H1 (cell line): ENCODE measurements around the gene LDLRAD4. TPM values are rescaled to one million over a fixed set of nuclear protein-coding genes. Genes with fewer than 3 reads are reported as not detected.

ENCODE experiments used
- CTCF ChIA-PET: fragments of 300-600 bp; sonication (Branson Sonifier 250); formaldehyde crosslinking; loops from one replicate; lab custom pipeline; 2021; ENCODE audit not compliant: partially characterized antibody; lab: Charles Lee
- POLR2A ChIA-PET: fragments of 300-600 bp; sonication (Branson Sonifier 250); formaldehyde crosslinking; loops from one replicate; lab custom pipeline; 2021; ENCODE audit warnings: inconsistent platforms; ENCODE audit not compliant: partially characterized antibody; lab: Charles Lee
- DNase-seq, 2 experiments: peaks; one replicate each; pipeline versions ENCODE4 v3.0.0 to v3.0.0-alpha.2; 2010 to 2022; ENCODE audit warnings: low spot score in 2 of 2, low read depth in 1 of 2, mixed read lengths in 1 of 2
- FAIRE-seq: peaks from 2 replicates; lab custom pipeline; 2011; peaks lifted over from hg19 to GRCh38; lab: Jason Lieb, UNC
- H2AFZ ChIP-seq: 2 replicates; pipeline ENCODE4 v1.8.1; 2012; ENCODE audit warnings: low read length, inconsistent platforms
- H2AK5ac ChIP-seq: 2 replicates; pipeline ENCODE4 v1.6.1; 2013; ENCODE audit warnings: low read depth, low read length
- H2BK120ac ChIP-seq: replicated peaks from 2 replicates; pipeline ENCODE3; 2013; ENCODE audit warnings: low read depth, low read length, inconsistent platforms
- H2BK12ac ChIP-seq: 2 replicates; pipeline ENCODE4 v1.6.1; 2013; ENCODE audit warnings: low read depth, low read length
- H2BK15ac ChIP-seq: 2 replicates; pipeline ENCODE4 v1.6.1; 2013; ENCODE audit warnings: low read length
- H2BK20ac ChIP-seq: 2 replicates; pipeline ENCODE4 v1.6.1; 2013; ENCODE audit warnings: low read length
- H2BK5ac ChIP-seq: 2 replicates; pipeline ENCODE4 v1.6.1; 2013; ENCODE audit warnings: low read depth, low read length
- H3K14ac ChIP-seq: 2 replicates; pipeline ENCODE4 v1.6.1; 2013; ENCODE audit warnings: inconsistent platforms; ENCODE audit not compliant: insufficient read length
- H3K18ac ChIP-seq: 2 replicates; pipeline ENCODE4 v1.6.1; 2013; ENCODE audit warnings: low read length; ENCODE audit errors: extremely low read depth
- H3K23ac ChIP-seq: 2 replicates; pipeline ENCODE4 v1.6.1; 2013; ENCODE audit warnings: inconsistent platforms; ENCODE audit not compliant: insufficient read length
- H3K23me2 ChIP-seq: 2 replicates; pipeline ENCODE4 v1.6.1; 2013; ENCODE audit warnings: low read depth, low read length
- H3K27ac ChIP-seq: 2 replicates; pipeline ENCODE4 v1.6.1; 2011; ENCODE audit warnings: low read depth, low read length, inconsistent platforms
- H3K27me3 ChIP-seq, 4 experiments: replicated peaks in 1 of 4; 1 replicate in 1 of 4; 2 replicates in 3 of 4; pipeline versions ENCODE4 v1.6.1 to v1.8.1; 2011 to 2013; ENCODE audit warnings: low read length in 3 of 4, mild to moderate bottlenecking in 3 of 4, inconsistent platforms in 2 of 4, mixed read lengths in 2 of 4, moderate library complexity in 1 of 4; ENCODE audit not compliant: control insufficient read depth in 3 of 4, insufficient read depth in 3 of 4; ENCODE audit errors: extremely low read depth in 1 of 4
- H3K36me3 ChIP-seq, 4 experiments: 2 replicates each; pipeline versions ENCODE4 v1.6.1 to v1.8.1; 2011 to 2013; ENCODE audit warnings: mild to moderate bottlenecking in 4 of 4, low read length in 3 of 4, moderate library complexity in 2 of 4, control low read depth in 1 of 4, inconsistent platforms in 1 of 4; ENCODE audit not compliant: insufficient read depth in 4 of 4, control insufficient read depth in 2 of 4
- H3K4ac ChIP-seq: replicated peaks from 2 replicates; pipeline ENCODE3; 2013; ENCODE audit warnings: low read length, low read depth, mixed read lengths, inconsistent platforms; ENCODE audit not compliant: insufficient read length
- H3K4me1 ChIP-seq, 4 experiments: replicated peaks in 1 of 4; 1 replicate in 1 of 4; 2 replicates in 3 of 4; pipeline versions ENCODE4 v1.6.1 to v1.8.1; 2011 to 2013; ENCODE audit warnings: low read length in 3 of 4, inconsistent platforms in 2 of 4, mixed read lengths in 1 of 4; ENCODE audit not compliant: insufficient read depth in 4 of 4, control insufficient read depth in 3 of 4
- H3K4me2 ChIP-seq, 2 experiments: 2 replicates each; pipeline versions ENCODE4 v1.6.1 to v1.8.1; 2011 to 2013; ENCODE audit warnings: low read depth in 2 of 2, low read length in 2 of 2, control low read depth in 1 of 2, inconsistent platforms in 1 of 2, mild to moderate bottlenecking in 1 of 2; ENCODE audit not compliant: insufficient read depth in 1 of 2
- H3K4me3 ChIP-seq, 4 experiments: fragments of 200-600, 300-600 bp in 1 of 4; sonication (generic), shearing (Covaris generic), sonication (Bioruptor Twin) in 1 of 4; 2 replicates each; pipeline versions ENCODE4 v1.5.1 to v1.8.1; 2011 to 2016; ENCODE audit warnings: low read length in 4 of 4, low read depth in 3 of 4, control low read depth in 2 of 4, inconsistent platforms in 2 of 4, mild to moderate bottlenecking in 2 of 4, mixed read lengths in 1 of 4, moderate library complexity in 1 of 4; ENCODE audit not compliant: insufficient read depth in 2 of 4; ENCODE audit errors: extremely low read depth in 1 of 4
- H3K56ac ChIP-seq: replicated peaks from 2 replicates; pipeline ENCODE3; 2013; ENCODE audit warnings: low read depth, mild to moderate bottlenecking, mixed read lengths, low read length, inconsistent platforms; ENCODE audit not compliant: insufficient read length
- H3K79me1 ChIP-seq: 2 replicates; pipeline ENCODE4 v1.6.1; 2013; ENCODE audit warnings: low read depth, low read length, control low read depth
- H3K79me2 ChIP-seq, 2 experiments: 2 replicates each; pipeline versions ENCODE4 v1.6.1 to v1.8.1; 2012 to 2013; ENCODE audit warnings: low read length in 2 of 2, mild to moderate bottlenecking in 2 of 2, inconsistent platforms in 1 of 2; ENCODE audit not compliant: insufficient read depth in 2 of 2, control insufficient read depth in 1 of 2
- H3K9ac ChIP-seq, 4 experiments: replicated peaks in 1 of 4; 1 replicate in 1 of 4; 2 replicates in 3 of 4; pipeline versions ENCODE4 v1.6.1 to v1.8.1; 2011 to 2013; ENCODE audit warnings: low read depth in 3 of 4, low read length in 3 of 4, control low read depth in 2 of 4, mild to moderate bottlenecking in 2 of 4, moderate library complexity in 2 of 4, inconsistent platforms in 1 of 4; ENCODE audit errors: extremely low read depth in 1 of 4
- H3K9me3 ChIP-seq, 2 experiments: 2 replicates each; pipeline versions ENCODE4 v1.6.1 to v1.8.1; 2012 to 2013; ENCODE audit warnings: mild to moderate bottlenecking in 2 of 2, moderate library complexity in 2 of 2, control low read depth in 1 of 2, inconsistent platforms in 1 of 2, low read depth in 1 of 2, low read length in 1 of 2, mixed read lengths in 1 of 2; ENCODE audit not compliant: insufficient read depth in 2 of 2
- H4K20me1 ChIP-seq, 2 experiments: replicated peaks in 1 of 2; 2 replicates each; pipeline versions ENCODE3 to v1.8.1; 2011 to 2013; ENCODE audit warnings: inconsistent platforms in 2 of 2, low read length in 2 of 2, mild to moderate bottlenecking in 1 of 2; ENCODE audit not compliant: insufficient read depth in 2 of 2, control insufficient read depth in 1 of 2
- H4K5ac ChIP-seq: 2 replicates; pipeline ENCODE4 v1.6.1; 2013; ENCODE audit warnings: low read length, low read depth, mixed read lengths, inconsistent platforms; ENCODE audit not compliant: insufficient read length
- H4K8ac ChIP-seq: 2 replicates; pipeline ENCODE4 v1.8.0; 2013; ENCODE audit warnings: mild to moderate bottlenecking, moderate library complexity, low read length, inconsistent platforms; ENCODE audit not compliant: insufficient read depth; ENCODE audit errors: extremely low read depth
- H4K91ac ChIP-seq: replicated peaks from 2 replicates; pipeline ENCODE3; 2013; ENCODE audit warnings: low read length, mixed read lengths, inconsistent platforms; ENCODE audit not compliant: insufficient read length
- CEBPB ChIP-seq: IDR thresholded peaks from 2 replicates; pipeline ENCODE4 v1.6.1; 2012; ENCODE audit warnings: low read depth, low read length
- E2F6 ChIP-seq: IDR thresholded peaks from 2 replicates; pipeline ENCODE4 v1.6.1; 2012; ENCODE audit warnings: inconsistent platforms
- FOSL1 ChIP-seq: IDR thresholded peaks from 2 replicates; pipeline ENCODE4 v1.6.1; 2011; ENCODE audit warnings: mild to moderate bottlenecking, low read depth, low read length, moderate library complexity; ENCODE audit not compliant: insufficient read depth
- RXRA ChIP-seq: IDR thresholded peaks from 2 replicates; pipeline ENCODE4 v1.6.1; 2011; ENCODE audit warnings: low read depth, mild to moderate bottlenecking, low read length, moderate library complexity; ENCODE audit not compliant: insufficient read depth
- SUZ12 ChIP-seq: fragments of 200-600 bp; sonication (generic); IDR thresholded peaks from 2 replicates; pipeline ENCODE4 v1.6.1; 2012; ENCODE audit warnings: mild to moderate bottlenecking, inconsistent platforms, low read length, moderate library complexity, mixed read lengths
- WGBS, 2 experiments: shearing (Covaris generic) in 1 of 2; methylation state at CpG; one replicate each; pipeline versions ENCODE4 v1.1.6 to v1.1.7; 2013 to 2015; ENCODE audit warnings: low lambda C conversion rate in 2 of 2, mixed read lengths in 2 of 2, inconsistent platforms in 1 of 2, low coverage in 1 of 2, missing lambda C conversion rate in 1 of 2; ENCODE audit not compliant: insufficient replicate concordance in 2 of 2, insufficient coverage in 1 of 2, insufficient read length in 1 of 2; ENCODE audit errors: extremely low coverage in 1 of 2, missing lambda C conversion rate in 1 of 2; 5-methylcytosine and 5-hydroxymethylcytosine counted together
- polyA plus RNA-seq, 7 experiments: library from polyadenylated mRNA; depleted of rRNA in 3 of 7; stranded (reverse) in 5 of 7; unstranded in 2 of 7; fragments of >200 nt in 5 of 7; fragments of 200-250 nt in 2 of 7; gene quantifications; 1 replicate in 5 of 7; 2 replicates in 1 of 7; 4 replicates in 1 of 7; pipeline versions ENCODE4 v1.2.1 to v1.2.3, GENCODE V29; 2011 to 2013; ENCODE audit warnings: missing spikeins in 2 of 7, mixed read lengths in 2 of 7
- total RNA-seq: library from RNA; stranded (reverse); fragmentation: NEBNext Ultra II Directional; extraction: Animal tissue kit (Norgen Biotek cat#: 25700); gene quantifications from 2 replicates; pipeline ENCODE4 v1.2.1, GENCODE V29; 2021

LDLRAD4 gene
- total and polyA plus RNA-seq, 2 of the 8 experiments (the other 6 are each of a cell fraction or from before 2014, with no cell fraction given), result 0.77 to 1.4 TPM

GRCh38 chr18:13235981-13236380, 17.4 kb downstream of the LDLRAD4 start:
- H2AFZ ChIP-seq, result no peak overlapping the region
- H2BK120ac ChIP-seq, result no peak overlapping the region
- no peaks in the 10 kb centered on the region for H3K79me1 ChIP-seq
- H4K20me1 ChIP-seq, result no peaks in the 10 kb centered on the region
- no peak overlapping the region for H3K9ac ChIP-seq
- no peak overlapping the region for H4K91ac ChIP-seq
- no peaks in the 10 kb centered on the region for H3K9me3 ChIP-seq
- no peak overlapping the region for H3K4me3 ChIP-seq
- no peak overlapping the region for H3K4me2 ChIP-seq
- H3K79me2 ChIP-seq, result no peaks in the 10 kb centered on the region
- no peak overlapping the region for H4K8ac ChIP-seq
- no peak for TF ChIP-seq E2F6
- TF ChIP-seq SUZ12, result no peak
- TF ChIP-seq RXRA, result no peak
- no peak for TF ChIP-seq FOSL1
- no peak for TF ChIP-seq CEBPB
- no peak overlapping the region for H2BK5ac ChIP-seq
- no peaks in the 10 kb centered on the region for H3K27me3 ChIP-seq
- no peak overlapping the region for H3K18ac ChIP-seq
- H2BK12ac ChIP-seq, result no peak overlapping the region
- no peaks in the 10 kb centered on the region for H3K23me2 ChIP-seq
- no peak overlapping the region for H2BK15ac ChIP-seq
- H2AK5ac ChIP-seq, result no peak overlapping the region
- ChIA-PET CTCF (no interaction called here), POLR2A (no interaction called here)
- H3K14ac ChIP-seq, result no peak overlapping the region
- H3K56ac ChIP-seq, result no peak overlapping the region
- no peak for DNase-seq
- H3K27ac ChIP-seq, result no peak overlapping the region
- no peak overlapping the region for H4K5ac ChIP-seq
- 88% methylated on average over 6 of the region's 8 CpGs; no CpG with 5 or more reads in 1 of the 2 experiments for WGBS, 2 experiments
- H2BK20ac ChIP-seq, result no peak overlapping the region
- FAIRE-seq, result no peak
- no peak overlapping the region for H3K23ac ChIP-seq
- no peak overlapping the region for H3K4ac ChIP-seq
- no peaks in the 10 kb centered on the region for H3K36me3 ChIP-seq
- H3K4me1 ChIP-seq, result peaks cover 0 to 8% (median 0%) of the 10 kb centered on the region in 4 experiments; a peak in 2 of 7 replicates
